ENCODE measurements around the gene FARSB.

FARSB gene

DNA sequence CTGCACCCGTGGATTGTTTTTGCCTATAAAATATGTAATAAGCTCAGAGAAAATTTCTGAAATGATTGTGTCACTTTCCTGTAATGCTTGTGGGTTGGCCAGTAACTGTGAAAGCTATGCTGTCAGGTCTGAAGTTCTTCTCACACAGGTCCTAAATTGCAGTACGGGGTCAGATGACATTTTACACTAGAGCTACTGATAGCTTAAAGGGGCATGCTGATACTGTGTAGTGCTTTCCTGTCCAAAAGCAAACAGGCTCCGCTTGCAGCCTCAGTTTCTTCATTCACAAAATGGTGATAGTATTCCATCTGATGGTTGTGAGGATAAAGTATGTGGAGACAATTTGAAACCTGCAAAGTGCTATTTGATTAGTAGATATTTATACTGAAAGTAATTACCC is 7.6 kb upstream of the FARSB start:
- no peak for DNase-seq (ENCODE audit: low read depth)

DNA sequence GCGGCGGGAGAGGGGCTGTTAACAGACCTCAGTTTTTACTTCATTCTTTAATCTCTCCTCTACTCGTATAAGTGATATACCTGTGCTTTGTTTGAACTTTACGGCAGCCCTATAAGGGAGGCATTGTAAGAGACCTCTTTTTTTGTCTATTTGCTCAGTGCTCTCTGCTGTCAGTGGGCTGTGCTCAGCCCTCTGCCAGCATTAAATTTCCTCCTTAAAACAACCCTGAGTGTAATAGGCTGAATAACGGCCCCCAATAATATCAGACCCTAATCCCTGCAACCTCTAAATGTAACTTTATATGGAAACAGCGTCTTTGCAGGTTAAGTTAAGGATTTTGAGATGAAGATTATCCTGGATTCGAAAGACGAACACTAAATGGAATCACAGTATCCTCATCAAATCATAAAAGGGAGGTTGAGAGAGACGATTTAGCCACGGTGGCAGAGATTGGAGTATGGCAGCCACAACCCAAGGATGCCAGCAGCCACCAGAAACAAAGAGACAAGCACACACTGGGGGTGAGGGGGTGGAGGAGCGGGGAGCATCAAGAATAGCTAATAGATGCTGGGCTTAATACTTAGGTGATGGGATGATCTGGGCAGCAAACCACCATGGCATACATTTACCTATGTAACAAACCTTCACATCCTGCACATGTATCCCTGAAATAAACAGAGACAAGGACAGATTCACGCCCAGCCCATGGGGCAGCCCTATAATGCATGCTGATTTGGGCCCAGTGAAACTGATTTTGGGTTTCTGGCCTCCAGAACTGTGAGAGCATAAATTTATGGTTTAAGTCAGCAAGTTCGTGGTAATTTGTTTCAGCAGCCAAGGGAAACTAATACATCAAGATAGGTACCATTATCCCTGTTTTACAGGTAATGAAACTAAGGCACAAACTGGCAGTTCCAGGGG is 894 bp upstream of the FARSB start:
- DNase-seq (ENCODE audit: low read depth) = no peak

DNA sequence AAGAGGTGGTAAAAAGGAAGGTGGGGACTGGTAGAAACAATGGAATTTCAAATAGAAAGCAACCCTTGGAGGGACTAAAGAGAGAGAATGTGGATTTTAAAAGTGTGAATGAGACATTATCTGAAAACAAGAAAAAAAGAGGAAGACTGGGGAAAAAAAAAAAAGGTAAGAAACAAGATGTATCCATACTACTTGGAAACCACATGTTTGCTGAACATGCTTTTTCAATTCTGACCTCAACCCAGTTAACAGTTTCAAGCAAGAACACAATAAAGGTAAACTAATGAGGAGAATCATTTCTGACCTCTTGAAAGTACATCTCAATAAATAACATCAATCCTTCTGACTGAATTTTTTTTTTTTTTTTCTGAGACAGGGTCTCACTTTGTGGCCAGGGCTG is 2.6 kb downstream of the FARSB start:
- DNase-seq (ENCODE audit: low read depth) = no peak

DNA sequence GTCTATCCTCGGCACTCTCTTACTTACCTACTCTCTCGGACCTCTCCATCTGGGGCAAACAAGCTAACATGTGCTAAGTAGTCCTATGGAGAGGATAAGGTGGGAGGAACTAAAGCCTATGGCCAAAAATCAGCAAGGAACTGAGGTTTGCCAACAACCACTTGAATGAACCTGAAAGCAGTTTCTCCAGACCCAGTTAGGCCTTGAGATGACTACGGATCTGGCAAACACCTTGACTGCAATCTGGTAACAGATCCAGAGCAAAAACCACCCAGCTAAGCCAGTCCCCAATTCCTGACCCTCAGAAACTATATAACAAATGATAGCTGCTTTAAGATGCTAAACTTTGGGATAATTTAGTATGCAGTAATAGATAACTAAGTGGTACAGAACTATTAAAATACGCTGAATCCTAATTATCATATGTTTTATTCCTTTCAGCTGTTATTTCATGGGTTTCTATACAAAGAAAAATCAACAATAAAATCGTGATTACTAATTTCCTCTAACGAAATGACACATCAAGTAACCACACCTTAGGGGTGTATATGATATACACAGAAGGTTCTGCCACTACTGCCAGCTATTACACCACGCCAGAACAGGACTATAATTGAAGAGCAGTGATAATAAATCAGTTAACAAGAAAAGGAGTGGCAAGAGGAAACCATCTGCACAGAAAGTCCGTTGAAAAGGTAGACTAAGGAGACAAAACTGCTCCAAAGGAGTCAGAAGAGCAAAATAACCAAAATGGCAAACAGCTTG is 3.2 kb downstream of the FARSB start:
- DNase-seq (ENCODE audit: low read depth) = no peak

DNA sequence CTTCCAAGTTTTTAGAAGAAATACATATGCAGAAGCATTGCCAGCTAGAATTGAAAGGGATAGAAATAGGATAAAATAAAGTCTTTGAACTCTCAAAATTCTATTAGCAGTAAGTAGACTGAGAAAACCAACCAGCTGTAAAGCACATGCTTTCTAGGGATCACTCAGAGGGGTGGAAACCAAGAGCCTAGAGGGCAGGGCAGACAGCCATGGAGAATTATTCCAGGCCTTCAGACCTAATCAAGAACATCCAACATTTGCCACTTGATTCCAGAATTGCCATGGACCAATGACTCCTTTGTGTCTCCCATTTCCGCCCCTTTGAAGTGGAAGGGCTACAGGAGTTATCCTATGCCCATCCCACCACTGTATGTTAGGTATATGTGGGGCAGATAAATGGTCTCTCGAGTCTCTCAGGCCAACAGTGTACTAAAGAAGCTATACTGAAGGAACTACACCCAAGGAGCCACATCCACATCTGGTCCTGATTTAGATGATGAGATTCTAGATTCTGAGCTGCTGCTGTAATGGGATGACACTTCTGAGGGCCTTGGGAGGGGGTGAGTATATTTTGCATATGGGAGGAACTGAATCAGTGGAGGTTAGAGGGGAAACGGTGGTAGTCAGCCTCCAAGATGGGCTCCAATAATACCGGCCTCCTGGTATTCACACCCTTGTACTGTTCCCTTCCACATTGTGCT is 4.0 kb downstream of the FARSB start:
- peak; percentile 46 for DNase-seq (ENCODE audit: low read depth)

DNA sequence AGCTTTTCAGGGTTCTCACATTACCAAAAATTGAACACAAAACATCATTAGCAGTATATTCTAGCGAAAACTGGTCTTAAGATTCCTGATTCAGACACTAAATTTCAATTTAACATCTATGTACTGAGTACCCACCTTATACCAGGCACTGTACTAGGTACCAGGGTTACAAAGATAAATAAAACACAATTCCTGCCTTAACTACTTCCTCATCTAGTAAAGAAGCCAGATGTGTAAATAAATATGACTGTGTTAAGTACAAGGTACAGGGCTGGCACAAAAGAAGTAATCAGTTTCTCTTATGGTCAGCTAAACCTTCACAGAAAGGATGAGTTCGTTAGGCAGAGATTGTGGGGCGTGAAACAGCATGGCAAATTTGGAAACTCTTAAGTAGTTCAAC is 6.1 kb downstream of the FARSB start:
- DNase-seq (ENCODE audit: low read depth) = no peak

DNA sequence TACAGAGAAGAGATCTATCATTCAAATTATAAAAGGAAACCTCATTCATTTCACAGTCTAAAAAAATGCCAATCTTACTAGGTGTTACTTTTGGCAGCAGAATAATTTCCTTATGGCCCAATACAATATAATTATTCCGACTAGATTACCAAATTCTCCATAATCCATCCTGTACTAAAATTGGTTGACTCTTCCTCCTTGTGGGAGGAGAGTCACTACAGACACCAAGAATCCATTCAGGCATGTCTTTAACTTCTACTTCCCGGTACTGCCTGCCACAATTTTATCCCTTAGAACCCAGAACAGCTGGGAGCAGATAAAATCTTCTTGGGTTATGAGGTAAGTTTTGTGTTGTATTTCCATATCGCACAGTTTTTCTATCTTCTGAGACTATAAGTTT is 9.9 kb downstream of the FARSB start:
- no peak for DNase-seq (ENCODE audit: low read depth)

DNA sequence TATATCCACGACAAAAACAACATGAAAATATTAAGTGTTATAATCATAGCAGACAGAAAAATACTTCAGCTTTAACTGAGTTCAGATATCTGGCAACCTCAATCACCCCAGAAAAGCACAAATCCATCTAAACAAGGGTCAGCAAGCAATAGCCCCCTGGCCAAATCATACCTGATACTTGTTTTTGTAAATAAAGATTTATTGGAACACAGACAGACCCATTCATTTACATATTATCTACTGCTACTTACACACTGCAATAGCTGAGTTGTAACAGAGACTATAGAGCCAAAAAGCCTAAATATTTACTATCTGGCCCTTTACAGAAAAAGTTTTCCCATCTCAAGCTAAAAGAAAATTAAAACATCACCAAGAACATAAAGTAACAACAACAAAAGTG is 12.8 kb downstream of the FARSB start:
- DNase-seq (ENCODE audit: low read depth) = no peak

DNA sequence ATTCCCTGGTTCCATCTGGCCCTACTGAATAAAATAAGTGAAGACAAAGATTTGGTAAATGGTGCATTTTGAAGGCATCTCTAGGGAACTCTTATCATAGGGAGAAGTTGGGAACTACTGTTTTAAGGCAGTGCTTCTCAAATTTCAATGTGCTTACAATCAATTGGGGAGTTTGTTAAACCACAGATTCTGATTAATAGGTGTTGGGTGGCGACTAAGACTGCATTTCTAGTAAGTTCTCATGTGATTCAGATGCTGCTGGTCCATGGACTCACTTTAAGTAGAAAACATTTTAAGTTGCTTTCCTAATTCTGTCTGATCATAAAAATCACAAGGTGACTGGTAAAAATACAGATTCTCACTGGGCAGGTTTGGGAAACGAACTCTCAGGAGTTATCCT is 14.6 kb downstream of the FARSB start:
- DNase-seq (ENCODE audit: low read depth) = no peak

DNA sequence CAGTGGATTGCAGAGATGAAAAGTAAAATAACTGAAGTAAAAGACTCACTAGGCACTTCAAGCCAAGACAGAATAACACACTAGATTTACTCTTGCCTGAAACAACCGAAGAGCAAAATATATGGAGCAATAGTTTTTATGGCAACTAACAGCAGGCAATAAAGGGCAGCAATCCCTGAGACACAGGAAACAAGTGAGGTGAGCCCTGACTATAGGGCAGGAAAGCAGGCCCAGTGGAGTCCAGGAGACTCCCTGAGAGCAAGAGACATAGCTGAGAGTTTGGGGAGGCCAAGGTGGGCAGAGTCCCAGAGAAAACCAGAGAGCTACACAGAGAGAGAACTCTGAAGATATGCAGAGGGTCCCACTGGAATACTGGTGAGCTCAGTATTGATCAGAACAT is 18.8 kb downstream of the FARSB start:
- no peak for DNase-seq (ENCODE audit: low read depth)

DNA sequence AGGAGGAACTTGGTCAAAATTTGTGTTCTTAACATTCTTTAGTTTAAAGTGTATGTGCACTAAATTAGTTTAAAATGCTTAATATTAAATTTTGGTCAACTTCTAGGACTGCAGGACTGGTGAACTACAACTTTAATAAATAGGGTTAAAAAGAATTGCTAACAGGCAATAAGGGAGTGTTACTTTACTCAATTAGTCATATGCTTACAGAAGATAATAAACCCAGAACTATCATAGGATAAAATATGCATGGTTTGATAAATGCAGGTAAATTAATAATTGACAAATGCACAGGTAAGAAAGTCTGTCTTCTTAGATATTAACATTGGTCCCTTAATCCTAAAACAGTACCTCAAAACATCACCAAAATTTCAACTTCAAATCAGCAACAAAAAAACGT is 20.6 kb downstream of the FARSB start:
- no peak for DNase-seq (ENCODE audit: low read depth)

DNA sequence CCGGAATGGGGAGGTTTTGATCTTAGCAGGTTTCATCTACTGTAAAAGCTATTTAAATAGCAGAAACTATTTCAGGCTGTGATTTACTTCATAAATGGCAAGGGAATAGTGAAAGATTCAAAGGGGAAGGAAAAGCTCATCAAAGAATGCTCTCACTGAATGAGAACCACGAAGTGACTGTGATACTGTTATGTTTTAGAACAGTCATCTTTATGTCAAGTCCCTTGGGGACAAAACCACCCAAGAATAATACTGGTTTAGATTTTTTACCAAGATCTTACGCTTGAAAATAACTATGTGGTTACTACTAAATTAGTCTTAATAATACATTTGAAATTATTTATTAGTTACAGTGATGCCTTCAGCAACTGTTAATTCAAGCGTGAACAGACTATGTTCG is 28.1 kb downstream of the FARSB start:
- no peak for DNase-seq (ENCODE audit: low read depth)

DNA sequence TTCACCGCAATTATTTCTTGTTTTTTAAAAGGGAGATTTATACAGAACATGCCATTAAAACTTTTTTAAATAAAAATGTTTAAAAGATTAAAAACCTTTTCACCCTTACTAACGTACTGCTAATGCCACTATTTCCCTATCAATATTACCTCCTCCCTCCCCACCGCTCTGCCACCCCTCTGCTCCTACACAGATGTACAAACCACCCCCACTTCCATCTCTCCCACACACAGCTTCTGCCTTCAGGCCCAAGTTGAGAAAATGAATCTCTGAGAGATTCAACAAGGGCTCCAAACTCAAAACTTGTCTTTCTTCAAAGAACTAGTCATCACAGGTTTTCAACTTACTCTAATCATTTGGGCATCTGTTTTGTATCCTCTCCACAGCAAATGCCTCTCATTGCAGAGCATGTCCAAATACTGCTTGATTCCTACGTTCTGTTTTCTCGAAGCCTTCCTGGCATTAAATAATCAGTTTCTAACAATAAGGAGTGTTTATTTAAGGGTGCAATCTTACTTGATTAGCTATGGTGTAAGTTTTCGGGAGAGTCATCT is 32.1 kb downstream of the FARSB start:
- no peak for DNase-seq (ENCODE audit: low read depth)

DNA sequence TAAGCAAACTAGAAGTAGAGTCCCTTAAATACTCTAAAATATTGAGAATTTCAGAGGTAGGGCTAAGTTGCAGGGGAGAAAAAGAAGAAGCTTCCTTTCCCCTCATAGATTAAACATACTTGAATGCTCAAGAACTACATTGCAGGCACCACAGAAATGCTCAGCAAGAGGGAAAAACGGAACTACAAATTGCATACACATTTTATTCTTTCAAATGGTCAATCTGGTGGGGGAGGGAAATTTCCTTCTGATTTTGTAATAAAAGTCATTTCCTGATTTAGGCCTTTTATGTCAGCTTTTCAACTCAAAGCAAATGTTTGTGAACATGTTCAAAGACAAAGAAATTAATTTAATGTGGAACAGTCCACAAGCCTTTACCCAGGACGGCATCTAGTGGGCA is 33.0 kb downstream of the FARSB start:
- no peak for DNase-seq (ENCODE audit: low read depth)

DNA sequence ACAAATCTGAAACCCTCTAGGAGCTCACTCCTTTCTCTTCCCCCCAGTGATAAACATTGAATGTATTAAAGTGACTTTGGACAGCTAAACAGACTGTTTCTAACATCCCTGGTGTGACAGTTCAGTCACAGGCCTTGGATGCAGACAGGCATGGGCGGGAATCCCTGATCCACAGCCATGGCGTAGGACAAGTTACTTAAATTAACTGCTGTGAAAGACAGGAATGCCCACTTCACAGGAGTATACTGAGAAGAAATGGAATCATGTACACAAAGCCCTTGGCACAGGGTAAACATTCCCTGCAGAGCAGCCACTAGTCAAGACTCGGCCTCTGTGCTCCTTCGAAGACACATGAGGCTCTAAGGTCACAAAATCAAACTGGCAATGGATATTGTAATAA is 34.0 kb downstream of the FARSB start:
- DNase-seq (ENCODE audit: low read depth) = no peak

DNA sequence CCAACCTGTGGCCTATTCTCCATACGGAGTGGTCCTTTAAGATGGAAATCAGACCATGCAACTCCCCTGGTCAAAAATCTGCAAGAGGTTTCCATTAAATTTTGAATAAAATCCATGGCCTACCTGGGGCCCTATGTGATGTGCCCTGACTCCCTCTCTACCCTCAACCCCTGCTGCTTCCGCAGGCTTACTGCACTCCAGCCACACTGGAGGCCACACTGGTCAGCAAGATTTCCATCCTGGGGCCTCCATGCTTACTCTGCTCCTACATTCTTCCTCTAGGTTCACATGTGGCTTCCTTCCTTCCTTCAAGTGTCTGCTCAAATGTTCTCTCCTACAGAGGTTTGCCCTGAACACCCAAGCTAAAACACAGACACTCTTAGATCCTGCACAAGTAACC is 40.6 kb downstream of the FARSB start:
- no peak for DNase-seq (ENCODE audit: low read depth)

DNA sequence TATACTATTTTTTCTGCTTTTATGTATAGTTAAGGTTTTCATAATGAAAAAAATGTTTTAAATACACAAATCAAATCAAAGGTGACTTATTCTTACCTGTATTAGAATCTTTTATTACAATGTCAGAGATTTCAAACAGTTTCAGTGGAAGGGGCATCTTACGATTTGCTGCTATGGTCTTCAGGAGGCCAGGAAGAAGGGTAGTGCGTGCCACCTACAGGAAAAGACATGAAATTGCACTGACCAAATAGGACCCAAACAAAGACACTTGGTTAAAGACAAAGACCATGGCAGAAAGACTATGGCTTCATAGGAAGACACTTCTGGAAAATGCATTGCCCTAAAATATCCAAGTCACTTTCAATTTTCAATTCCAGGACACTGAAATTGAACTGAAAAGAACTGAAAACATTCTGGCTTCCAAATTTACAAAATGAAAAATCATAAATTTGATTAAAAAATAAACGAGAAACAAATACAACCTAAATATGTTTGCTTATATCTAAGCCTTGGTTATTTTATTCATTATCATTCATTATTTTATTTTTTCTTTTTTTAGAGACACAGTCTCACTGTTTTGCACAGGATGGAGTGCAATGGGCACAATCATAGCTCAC is 42.1 kb downstream of the FARSB start:
- DNase-seq (ENCODE audit: low read depth) = no peak

DNA sequence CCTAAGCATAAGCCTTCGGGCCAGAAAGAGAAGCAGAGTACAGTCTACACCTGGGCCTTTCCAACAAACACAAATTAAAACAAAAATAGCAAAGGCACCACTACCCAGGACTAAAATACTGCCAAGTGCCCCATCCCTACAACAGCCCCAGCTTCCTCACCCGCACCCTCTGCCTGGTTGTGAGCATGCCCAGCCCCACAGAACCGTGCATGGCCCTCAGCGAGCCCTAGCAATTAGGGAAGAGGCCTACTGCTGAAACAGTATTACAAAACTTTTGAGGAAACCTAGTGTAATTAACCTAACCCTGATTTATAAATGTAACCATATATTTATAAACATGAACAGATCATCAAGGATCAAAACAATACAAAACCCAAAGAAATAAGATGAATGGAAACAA is 44.2 kb downstream of the FARSB start:
- DNase-seq (ENCODE audit: low read depth) = no peak

DNA sequence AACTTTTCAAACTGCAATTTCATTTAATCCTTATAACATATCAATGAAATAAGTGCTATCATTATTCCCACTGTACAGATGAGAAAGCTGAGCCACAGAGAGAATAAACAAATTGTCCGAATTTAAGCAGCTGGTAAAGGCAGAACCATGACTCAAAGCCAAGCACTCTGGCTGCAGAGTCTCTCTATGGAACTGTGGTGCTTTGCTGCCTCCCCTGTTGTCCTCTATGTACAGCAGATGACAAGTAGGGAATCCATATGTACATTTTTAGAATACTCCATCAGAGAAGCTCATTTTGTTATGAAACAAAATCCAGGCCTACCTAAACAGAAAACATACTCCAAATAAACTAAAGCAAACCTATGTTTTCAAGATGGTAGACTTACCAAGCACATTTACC is 45.1 kb downstream of the FARSB start:
- DNase-seq (ENCODE audit: low read depth) = no peak

DNA sequence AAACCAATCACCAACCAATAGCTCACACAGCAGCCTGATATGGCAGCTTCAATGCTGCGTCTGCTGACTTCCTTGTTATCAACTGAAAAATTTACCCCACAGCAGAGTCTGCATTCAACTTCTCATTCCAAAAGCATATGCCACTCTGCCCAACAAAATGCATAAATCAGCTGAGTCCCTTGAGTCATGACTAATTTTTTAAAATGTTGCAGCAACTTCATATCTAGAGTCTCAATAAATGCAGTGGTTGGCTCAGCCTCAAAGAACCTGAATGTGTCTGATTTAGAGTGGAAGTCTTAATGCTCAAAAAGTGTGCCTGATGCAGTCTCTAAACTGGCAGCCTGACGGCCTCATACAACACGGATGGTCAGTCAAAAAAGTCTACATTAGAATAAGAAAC is 46.5 kb downstream of the FARSB start:
- DNase-seq (ENCODE audit: low read depth) = no peak

DNA sequence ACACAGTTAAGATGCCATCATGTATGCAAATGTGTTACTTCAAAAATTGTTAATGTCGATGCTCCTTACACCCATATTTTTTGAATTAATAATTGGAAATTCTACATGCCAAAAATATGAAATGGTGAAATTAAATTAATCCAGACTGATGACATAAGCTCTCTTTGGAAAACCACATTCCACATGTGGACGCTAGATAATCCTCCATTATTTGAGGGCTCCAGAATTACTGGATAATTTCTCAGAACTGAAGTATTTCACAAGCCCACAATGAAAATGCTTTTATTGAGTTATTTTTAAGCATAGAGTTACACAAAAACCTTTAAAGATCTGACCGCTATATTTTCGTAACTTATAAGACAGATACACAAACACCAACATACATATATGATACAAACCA is 47.8 kb downstream of the FARSB start:
- no peak for DNase-seq (ENCODE audit: low read depth)

DNA sequence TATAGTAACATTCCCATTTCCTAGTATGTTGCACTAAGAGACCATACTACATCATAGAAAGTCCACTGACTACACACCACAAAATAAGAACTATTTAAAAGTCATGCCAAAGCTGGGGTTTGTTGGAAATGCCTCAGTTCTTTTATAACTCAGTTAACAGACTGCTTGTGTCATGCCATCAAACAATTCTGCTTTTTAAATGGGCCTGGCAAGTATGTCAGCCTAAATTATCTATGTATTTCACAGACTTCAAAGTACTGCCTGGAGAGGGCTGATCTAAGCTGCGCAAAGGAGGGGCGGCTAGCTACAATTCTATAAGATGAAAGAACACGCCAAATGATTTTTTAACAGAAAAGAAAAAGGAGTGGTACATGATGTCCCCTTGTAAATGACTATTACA is 49.6 kb downstream of the FARSB start:
- no peak for DNase-seq (ENCODE audit: low read depth)
